Suppressor macrophage treated with lipopolysaccharide for 1 hour (primary cell): Measurements from ENCODE around the gene C3orf85.
A peak's percentile ranks its signal among the peaks of the same experiment; 100 is the strongest.

ENCODE experiments used
- DNase-seq, 3 donors: peaks; one replicate each; pipeline ENCODE4 v3.0.0-alpha.2; 2020 to 2022

The C3orf85 gene

DNA sequence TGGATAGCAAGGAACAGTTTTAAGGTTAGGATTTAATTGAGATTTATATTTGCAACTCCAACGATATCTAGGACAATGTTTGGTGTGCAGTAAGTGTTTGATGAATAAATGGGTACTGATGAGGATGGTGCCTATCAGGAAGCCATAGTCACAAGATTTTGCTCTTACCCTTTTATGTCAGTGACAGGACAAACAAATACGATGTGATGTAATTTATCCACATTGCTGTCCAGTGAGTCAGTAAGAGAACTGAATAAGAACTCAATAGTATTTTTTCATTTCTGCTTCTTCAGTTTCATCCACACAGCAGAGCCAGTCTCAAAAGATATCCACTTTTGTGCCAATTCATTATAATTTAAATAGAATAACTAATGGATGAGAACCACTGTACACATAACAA, 18.5 kb downstream of the C3orf85 start:
- no peak for DNase-seq

DNA sequence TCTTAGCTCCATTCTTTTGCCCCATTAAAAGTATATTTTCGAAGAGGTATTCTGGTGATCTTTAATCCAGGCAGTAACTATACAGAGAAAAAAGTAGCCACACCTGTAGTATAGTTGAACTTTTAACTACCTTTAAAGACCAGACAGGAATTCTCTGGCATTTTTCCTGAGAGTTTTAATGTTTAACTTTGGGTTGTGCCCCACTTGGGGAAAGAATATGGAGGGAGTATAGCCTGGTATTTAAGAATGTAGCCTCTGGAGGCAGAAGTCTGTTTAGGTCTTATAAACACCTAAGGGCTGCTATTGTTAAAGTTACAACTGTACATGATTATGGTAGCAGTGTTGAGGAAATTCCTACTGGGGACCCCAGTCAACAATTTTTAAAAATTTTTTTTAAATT, 19.3 kb downstream of the C3orf85 start:
- DNase-seq, result no peak

- DNase-seq, result no peak
Measured at GRCh38 chr3:109161487-109162123, 25.1 kb downstream of the C3orf85 start.

DNA sequence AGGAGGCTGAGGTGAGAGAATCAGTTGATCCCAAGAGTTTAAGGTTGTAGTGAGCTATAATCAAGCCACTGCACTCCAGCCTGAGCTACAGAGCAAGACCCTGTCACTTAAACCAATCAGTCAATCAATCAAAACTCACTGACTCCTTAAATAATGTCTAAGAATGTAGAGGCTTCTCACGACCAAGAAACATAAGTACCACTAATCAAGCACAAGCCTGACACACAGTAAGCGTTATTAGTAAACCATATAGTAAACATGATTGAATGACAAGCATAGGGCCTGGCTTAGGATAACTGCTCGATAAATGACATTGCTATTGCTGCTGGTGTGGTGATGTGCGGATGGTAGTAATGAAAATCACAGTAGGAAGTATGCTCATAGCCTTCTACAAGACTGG, 29.4 kb downstream of the C3orf85 start:
- no peak for DNase-seq

DNA sequence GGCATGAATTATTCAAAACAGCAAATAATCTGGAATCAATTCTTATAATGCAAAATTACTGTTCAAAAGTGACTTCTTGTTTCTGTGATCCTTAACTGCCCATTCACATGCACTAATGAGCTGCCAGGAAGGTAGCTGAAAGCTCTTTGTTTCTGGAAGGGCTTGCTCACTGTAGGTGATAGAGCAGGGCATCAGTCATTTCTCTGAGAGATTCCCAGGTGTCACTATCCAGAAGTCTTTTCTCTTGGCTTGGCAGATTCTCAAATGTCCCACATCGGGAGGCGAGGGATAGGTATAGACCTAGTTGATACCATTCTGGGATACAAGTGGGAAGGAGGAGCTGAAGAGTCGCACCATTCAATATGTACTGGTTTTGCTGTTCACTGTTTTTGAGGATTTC, 35.0 kb downstream of the C3orf85 start:
- DNase-seq, result no peak

- no peak for DNase-seq
Measured at GRCh38 chr3:109175411-109175810, 38.9 kb downstream of the C3orf85 start.

- no peak for DNase-seq
Measured at GRCh38 chr3:109176726-109177125, 40.2 kb downstream of the C3orf85 start.

DNA sequence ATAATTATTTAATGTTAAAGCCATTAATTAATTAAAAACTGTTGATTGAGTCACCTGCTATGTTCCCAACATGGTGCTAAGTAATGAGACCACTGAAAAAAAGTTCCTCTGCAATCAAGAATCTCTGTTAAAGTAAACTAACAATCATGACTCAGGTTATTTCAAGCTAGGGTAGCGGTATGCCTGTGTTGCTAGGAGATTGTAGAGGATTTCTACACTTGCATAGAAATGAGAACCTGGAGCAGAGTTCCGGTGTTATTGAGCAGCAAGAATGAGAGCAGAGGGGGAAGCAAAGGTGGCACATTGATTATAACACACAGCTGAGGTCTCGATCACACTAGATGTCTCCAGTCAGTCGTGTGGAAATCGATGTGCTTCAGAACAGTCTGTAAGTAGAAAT, 41.4 kb downstream of the C3orf85 start:
- DNase-seq, result no peak

DNA sequence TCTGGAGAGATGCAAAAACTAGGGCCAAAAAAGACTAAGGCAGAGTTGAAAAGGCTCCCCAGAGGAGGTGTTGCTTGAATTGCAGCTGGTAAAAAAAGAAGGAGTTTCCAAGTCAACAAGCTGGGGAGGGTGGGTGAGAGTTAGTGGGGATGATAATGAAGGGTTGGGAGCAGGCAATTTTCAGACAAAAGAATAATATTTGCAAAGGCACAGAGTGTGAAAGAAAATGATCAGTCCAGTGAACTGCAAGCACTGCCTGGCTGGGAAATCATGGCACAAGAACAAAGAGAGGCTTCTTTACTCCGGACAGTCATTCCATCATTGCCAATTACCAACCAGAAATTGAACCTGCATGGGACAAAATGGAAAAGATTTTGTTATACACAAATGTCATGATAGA, 42.2 kb downstream of the C3orf85 start:
- DNase-seq, result no peak

DNA sequence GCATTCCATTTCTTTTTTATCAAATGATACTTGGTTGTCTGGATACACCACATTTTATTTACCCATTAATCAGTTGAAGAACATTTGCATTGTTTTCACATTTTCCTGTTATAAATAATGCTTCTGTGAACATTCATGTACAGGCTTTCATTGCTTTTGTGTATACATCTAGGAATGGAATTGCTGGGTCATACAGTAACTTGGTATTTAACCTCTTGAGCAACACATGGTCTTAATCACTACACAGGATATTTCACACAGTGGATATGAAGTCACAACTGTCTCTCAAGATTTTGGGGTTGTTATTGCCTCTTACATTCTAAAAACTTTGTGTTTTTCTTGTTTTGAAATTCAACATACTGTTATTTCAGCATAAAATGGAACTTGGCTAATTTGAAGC, 48.2 kb downstream of the C3orf85 start:
- no peak for DNase-seq

- no peak for DNase-seq
Measured at GRCh38 chr3:109187390-109187789, 50.9 kb downstream of the C3orf85 start.

DNA sequence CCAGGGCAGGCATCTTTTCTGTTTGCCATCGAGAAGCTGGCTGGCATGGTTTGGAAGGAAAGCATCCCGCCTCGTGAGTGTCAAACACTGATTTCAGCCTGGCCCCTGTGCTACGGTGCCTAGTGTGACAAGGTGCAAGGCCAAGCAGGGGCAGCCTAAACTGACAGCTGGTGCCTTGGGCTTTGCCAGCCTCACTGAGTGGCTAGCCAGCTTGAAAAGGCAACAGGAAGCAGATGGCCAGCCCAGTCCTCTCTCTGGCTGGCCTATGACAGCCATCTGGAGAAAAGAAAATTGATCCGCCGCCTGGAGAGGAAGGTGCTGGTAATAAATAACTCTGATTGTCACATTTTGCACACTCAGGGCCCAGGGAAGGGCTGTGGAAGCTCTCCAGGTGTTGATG, 52.2 kb downstream of the C3orf85 start:
- no peak for DNase-seq

DNA sequence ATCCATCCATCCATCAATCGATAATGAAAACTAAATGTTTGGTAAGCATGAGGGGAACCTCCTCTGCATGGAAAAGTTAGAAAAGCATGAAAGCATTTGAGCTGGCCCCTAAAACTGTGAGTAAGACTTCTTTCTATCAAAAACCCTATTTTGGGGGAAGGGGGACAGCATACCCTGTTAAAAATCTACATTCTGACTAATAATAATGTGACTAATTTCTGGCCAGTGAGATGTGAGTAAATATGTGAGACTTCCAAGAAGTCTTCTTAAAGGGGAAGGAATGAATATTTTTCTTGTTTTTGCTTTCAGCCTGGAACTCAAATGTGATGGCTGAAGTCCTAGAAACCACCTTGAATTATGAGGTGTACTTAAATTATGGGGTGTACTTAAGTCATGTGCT, 54.9 kb downstream of the C3orf85 start:
- DNase-seq, result no peak

DNA sequence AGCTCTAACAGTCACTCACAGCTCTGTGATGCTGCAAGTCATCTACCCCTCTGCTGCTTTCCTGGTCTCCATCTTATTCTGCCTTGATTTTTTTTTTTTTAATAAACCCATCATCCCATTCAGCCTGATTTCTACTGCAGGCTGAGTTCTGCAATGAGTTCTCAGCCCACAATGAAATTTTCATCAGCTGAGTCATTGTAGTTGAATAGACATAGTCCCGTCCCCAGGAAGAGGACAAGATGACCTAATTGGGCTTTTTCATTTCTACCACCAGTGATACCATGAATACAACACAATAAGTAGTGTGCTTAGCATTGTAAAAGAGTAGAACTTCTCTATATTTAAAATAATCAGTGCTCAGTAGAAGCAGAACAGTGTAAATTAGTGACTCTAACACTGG, 59.3 kb downstream of the C3orf85 start:
- DNase-seq, result peak; percentile 1 to 21 (median 14)
